ENCODE data around the gene ESPNL.

ESPNL gene

GRCh38 chr2:238079874-238080327, 20.2 kb upstream of the ESPNL start:
- H3K4me3 ChIP-seq (ENCODE audit: low read length), result no peak overlapping the region
- DNase-seq (ENCODE audit: low read depth), result no peak
- no peak for TF ChIP-seq CTCF (conservative IDR thresholded peaks at IDR 0.05; ENCODE audit: low read depth, low read length)

GRCh38 chr2:238080518-238080917, 19.6 kb upstream of the ESPNL start:
- no peak for TF ChIP-seq CTCF (conservative IDR thresholded peaks at IDR 0.05; ENCODE audit: low read depth, low read length)

GRCh38 chr2:238081150-238081549, 19.0 kb upstream of the ESPNL start:
- TF ChIP-seq CTCF (conservative IDR thresholded peaks at IDR 0.05; ENCODE audit: low read depth, low read length), result no peak
- no peak overlapping the region for H3K4me3 ChIP-seq (ENCODE audit: low read length)
- no peak for DNase-seq (ENCODE audit: low read depth)

More at GRCh38 chr2:238080518-238080917, 19.6 kb upstream of the ESPNL start:
- no peak for DNase-seq (ENCODE audit: low read depth)
- H3K4me3 ChIP-seq (ENCODE audit: low read length), result no peak overlapping the region

- TF ChIP-seq CTCF (conservative IDR thresholded peaks at IDR 0.05; ENCODE audit: low read depth, low read length), result no peak
- no peak for DNase-seq (ENCODE audit: low read depth)
- H3K4me3 ChIP-seq (ENCODE audit: low read length), result no peak overlapping the region
Measured at GRCh38 chr2:238081561-238081960, 18.6 kb upstream of the ESPNL start.

- no peak overlapping the region for H3K4me3 ChIP-seq (ENCODE audit: low read length)
- TF ChIP-seq CTCF (conservative IDR thresholded peaks at IDR 0.05; ENCODE audit: low read depth, low read length), result no peak
- no peak for DNase-seq (ENCODE audit: low read depth)
Measured at GRCh38 chr2:238082151-238082550, 18.0 kb upstream of the ESPNL start.

GRCh38 chr2:238082827-238083226, 17.3 kb upstream of the ESPNL start:
- no peak for TF ChIP-seq CTCF (conservative IDR thresholded peaks at IDR 0.05; ENCODE audit: low read depth, low read length)
- no peak for DNase-seq (ENCODE audit: low read depth)
- no peak overlapping the region for H3K4me3 ChIP-seq (ENCODE audit: low read length)

- no peak for TF ChIP-seq CTCF (conservative IDR thresholded peaks at IDR 0.05; ENCODE audit: low read depth, low read length)
- H3K4me3 ChIP-seq (ENCODE audit: low read length), result no peak overlapping the region
- no peak for DNase-seq (ENCODE audit: low read depth)
Measured at GRCh38 chr2:238083919-238084318, 16.2 kb upstream of the ESPNL start.
